Lung (tissue), 12 donors: ENCODE data around the gene CCDC40. TPM values are rescaled to one million over a fixed set of nuclear protein-coding genes. Genes with fewer than 3 reads are reported as not detected.
A peak's percentile ranks its signal among the peaks of the same experiment; 100 is the strongest.

Experiments used
- ATAC-seq: fragments of 200-7000 bp; cut with Tn5 transposase; one replicate; pipeline ENCODE4 v1.9.1; 2020; ENCODE audit warnings: moderate number of reproducible peaks; ENCODE audit not compliant: insufficient read depth, low FRiP score
- DNase-seq, 3 donors: peaks; one replicate each; pipeline ENCODE4 v3.0.0-alpha.2; 2013 to 2017
- H3K27ac ChIP-seq, 2 donors: one replicate each; pipeline ENCODE4 v1.5.1; 2013; ENCODE audit warnings: mild to moderate bottlenecking in 2 of 2, moderate library complexity in 2 of 2, control low read depth in 1 of 2, inconsistent platforms in 1 of 2, low read depth in 1 of 2, low read length in 1 of 2
- H3K27me3 ChIP-seq, 3 donors: one replicate each; pipeline ENCODE4 v1.5.1; 2013; ENCODE audit warnings: low read length in 2 of 3; ENCODE audit not compliant: control insufficient read depth in 3 of 3, insufficient read depth in 3 of 3
- H3K36me3 ChIP-seq, 4 donors: one replicate each; pipeline ENCODE4 v1.5.1; 2013; ENCODE audit warnings: low read length in 4 of 4, mild to moderate bottlenecking in 1 of 4, moderate library complexity in 1 of 4; ENCODE audit not compliant: control insufficient read depth in 4 of 4, insufficient read depth in 4 of 4
- H3K4me1 ChIP-seq, 5 donors: one replicate each; pipeline ENCODE4 v1.5.1; 2013; ENCODE audit warnings: low read length in 5 of 5, mild to moderate bottlenecking in 2 of 5, moderate library complexity in 1 of 5; ENCODE audit not compliant: control insufficient read depth in 5 of 5, insufficient read depth in 5 of 5
- H3K4me3 ChIP-seq: one replicate; pipeline ENCODE4 v1.5.1; 2013; ENCODE audit warnings: mild to moderate bottlenecking, control low read depth, moderate library complexity
- H3K9ac ChIP-seq, 2 donors: one replicate each; pipeline ENCODE4 v1.5.1; 2013; ENCODE audit warnings: low read length in 2 of 2, control low read depth in 1 of 2; ENCODE audit not compliant: insufficient read depth in 1 of 2
- H3K9me3 ChIP-seq, 4 donors: one replicate each; pipeline ENCODE4 v1.5.1; 2013; ENCODE audit warnings: low read length in 3 of 4, mild to moderate bottlenecking in 1 of 4, moderate library complexity in 1 of 4; ENCODE audit not compliant: control insufficient read depth in 4 of 4, insufficient read depth in 3 of 4
- CTCF ChIP-seq: IDR thresholded peaks from 2 replicates; pipeline ENCODE4 v1.5.1; 2012; ENCODE audit warnings: mild to moderate bottlenecking; ENCODE audit errors: control extremely low read depth, extremely low read depth
- WGBS, 2 donors: extraction: QIAGEN DNeasy Blood & Tissue Kit; methylation state at CpG; one replicate each; pipeline ENCODE4 v1.1.7; 2013; 5-methylcytosine and 5-hydroxymethylcytosine counted together
- polyA plus RNA-seq, 2 donors: library from polyadenylated mRNA; stranded (reverse); fragments of 200-250 nt; gene quantifications; one replicate each; pipeline ENCODE4 v1.2.1, GENCODE V29; 2013
- total RNA-seq, 2 donors: library from RNA; depleted of rRNA in 1 of 2; stranded (reverse); fragments of >200 nt in 1 of 2; gene quantifications; one replicate each; pipeline ENCODE4 v1.2.1, GENCODE V29; 2014 to 2021
- donor health status: control.
- donor health status: control.
- donor health status: Bipolar disorder and iron deficiency.
- donor health status: healthy.
- donor health status: DM: yes; HTN: yes; CAD: no.

CCDC40 gene
- total and polyA plus RNA-seq, 4 donors, result 6.0 to 34.5 (median 7.3) TPM

GRCh38 chr17:80106176-80106575 lies 69.7 kb downstream of the CCDC40 start:
- Histone ChIP-seq H3K4me1 (peaks cover 0 to 20% (median 5%) of the 10 kb centered on the region in 5 donors), H3K9me3 (no peaks in the 10 kb centered on the region), H3K27me3 (no peaks in the 10 kb centered on the region), H3K9ac (no peak overlapping the region), H3K27ac (no peak overlapping the region), H3K4me3 (no peak overlapping the region), H3K36me3 (peaks cover 0 to 6% (median 0%) of the 10 kb centered on the region in 4 donors)
- TF ChIP-seq CTCF, result no peak
- ATAC-seq, result no peak
- WGBS, 2 donors, result 70 to 85% methylated on average over 10 of the region's 10 CpGs
- peak; percentile 29 to 43 (median 32) for DNase-seq

GRCh38 chr17:80106751-80107150 lies 70.3 kb downstream of the CCDC40 start:
- TF ChIP-seq CTCF, result no peak

GRCh38 chr17:80107231-80108021 lies 71.0 kb downstream of the CCDC40 start:
- DNase-seq, result peak in 1 of 3 donors; percentile 6
- Histone ChIP-seq H3K9ac (no peak overlapping the region), H3K27ac (no peak overlapping the region), H3K9me3 (no peaks in the 10 kb centered on the region), H3K27me3 (no peaks in the 10 kb centered on the region), H3K4me3 (no peak overlapping the region), H3K36me3 (peaks cover 0 to 6% (median 0%) of the 10 kb centered on the region in 4 donors), H3K4me1 (peaks cover 0 to 14% (median 1%) of the 10 kb centered on the region in 5 donors)
- no peak for ATAC-seq
- 92 to 94% methylated on average over 46 of the region's 46 CpGs for WGBS, 2 donors
- TF ChIP-seq CTCF, result no peak

More at GRCh38 chr17:80106751-80107150, 70.3 kb downstream of the CCDC40 start:
- ATAC-seq (no peak), DNase-seq (no peak)
- H3K9ac ChIP-seq, result no peak overlapping the region
- no peak overlapping the region for H3K27ac ChIP-seq
- 82 to 90% methylated on average over 12 of the region's 12 CpGs for WGBS, 2 donors
- no peaks in the 10 kb centered on the region for H3K27me3 ChIP-seq
- peaks cover 0 to 6% (median 0%) of the 10 kb centered on the region in 4 donors for H3K36me3 ChIP-seq
- no peaks in the 10 kb centered on the region for H3K9me3 ChIP-seq
- peaks cover 0 to 19% (median 5%) of the 10 kb centered on the region in 5 donors for H3K4me1 ChIP-seq
- H3K4me3 ChIP-seq, result no peak overlapping the region
